ENCODE measurements around the gene GPANK1.

GRCh38 chr6:31641370-31641769, 23.4 kb downstream of the GPANK1 start:
- TF ChIP-seq CTCF (IDR thresholded peaks at IDR 0.05) (no peak), POLR2A (IDR thresholded peaks at IDR 0.05) (no peak)

Data from esophagus squamous epithelium (tissue), 4 donors.